Caki2 (cell line): Measurements from ENCODE around the gene NRN1L. TPM values are rescaled to one million over a fixed set of nuclear protein-coding genes. Genes with fewer than 3 reads are reported as not detected.

Experiments
- DNase-seq: peaks from one replicate; pipeline ENCODE4 v3.0.0-alpha.2; 2015; ENCODE audit warnings: low read depth
- in situ Hi-C: cut with HindIII; loops from 2 replicates; pipeline ENCODE4 v1.10.0; 2016; ENCODE audit warnings: low sequenced_read_pairs, low pct_unique_long_range_greater_than_20kb, mixed read lengths
- total RNA-seq: library from RNA; depleted of rRNA; stranded (reverse); fragments of >200 nt; shearing (Covaris generic); gene quantifications from 2 replicates; pipeline ENCODE4 v1.2.3, GENCODE V29; 2014; ENCODE audit warnings: low replicate concordance; rRNA removed

The NRN1L gene
- total RNA-seq, 1 experiment from 2014 or later, result 0.84 TPM

- in situ Hi-C loops, result no loop called here
- DNase-seq, result no peak
Measured at GRCh38 chr16:67927131-67927941, 42.7 kb downstream of the NRN1L start.

- in situ Hi-C loops, result no loop called here
Measured at GRCh38 chr16:67928147-67928546, 43.5 kb downstream of the NRN1L start.

GRCh38 chr16:67928561-67929364 lies 44.1 kb downstream of the NRN1L start:
- DNase-seq, result peak; percentile 51
- in situ Hi-C loops, result no loop called here

More at GRCh38 chr16:67928147-67928546, 43.5 kb downstream of the NRN1L start:
- DNase-seq, result no peak

GRCh38 chr16:67930191-67930590 lies 45.5 kb downstream of the NRN1L start:
- DNase-seq, result no peak
- in situ Hi-C loops, result no loop called here

GRCh38 chr16:67930678-67931211 lies 46.1 kb downstream of the NRN1L start:
- in situ Hi-C loops, result no loop called here
- no peak for DNase-seq

- in situ Hi-C loops, result no loop called here
- no peak for DNase-seq
Measured at GRCh38 chr16:67931712-67932461, 47.2 kb downstream of the NRN1L start, which contains the start of gene CTRL. TSS of gene CTRL (minus strand) at chr16:67931862. CDS start at chr16:67931852, 10 bp downstream.

GRCh38 chr16:67932462-67932840 lies 47.8 kb downstream of the NRN1L start:
- in situ Hi-C loops, result no loop called here
- no peak for DNase-seq

GRCh38 chr16:67933805-67934204 lies 49.1 kb downstream of the NRN1L start:
- no peak for DNase-seq
- in situ Hi-C loops, result no loop called here

GRCh38 chr16:67934306-67935100 lies 49.8 kb downstream of the NRN1L start:
- in situ Hi-C loops, result no loop called here

GRCh38 chr16:67935101-67935401 lies 50.4 kb downstream of the NRN1L start:
- no peak for DNase-seq
- in situ Hi-C loops, result no loop called here

More at GRCh38 chr16:67934306-67935100, 49.8 kb downstream of the NRN1L start:
- no peak for DNase-seq

GRCh38 chr16:67935402-67936123 lies 50.9 kb downstream of the NRN1L start:
- peak; percentile 95 for DNase-seq
- in situ Hi-C loops, result no loop called here

Other genes with a start within 250 kb of the NRN1L start
- 1.1 TPM in 1 of 2 replicates, not detected in the other for gene CARMIL2, start 239.7 kb upstream of the NRN1L start, total RNA-seq
- 20.7 and 33.9 TPM in 2 replicates for gene ACD, start 224.6 kb upstream of the NRN1L start, total RNA-seq
- gene PARD6A, start 223.9 kb upstream of the NRN1L start, total RNA-seq, result 5.3 and 7.2 TPM in 2 replicates
- gene ENKD1, start 218.1 kb upstream of the NRN1L start, total RNA-seq, result 0.47 TPM in 1 of 2 replicates, not detected in the other
- gene C16orf86, start 218.1 kb upstream of the NRN1L start, total RNA-seq, result not detected in 2 replicates
- 13.5 and 15.7 TPM in 2 replicates for gene GFOD2, start 165.6 kb upstream of the NRN1L start, total RNA-seq
- gene RANBP10, start 78.3 kb upstream of the NRN1L start, total RNA-seq, result 2.9 and 3.7 TPM in 2 replicates
- gene TSNAXIP1, start 78.0 kb upstream of the NRN1L start, total RNA-seq, result 0.20 and 0.38 TPM in 2 replicates
- gene THAP11, start 42.6 kb upstream of the NRN1L start, total RNA-seq, result 42.3 and 56.6 TPM in 2 replicates
- gene NUTF2, start 38.0 kb upstream of the NRN1L start, total RNA-seq, result 240 and 242 TPM in 2 replicates
- 14.4 and 24.4 TPM in 2 replicates for gene CENPT, start 37.2 kb upstream of the NRN1L start, total RNA-seq
- gene EDC4, start 11.8 kb upstream of the NRN1L start, total RNA-seq, result 43.7 and 46.6 TPM in 2 replicates
- gene PSKH1, start 8.4 kb downstream of the NRN1L start, total RNA-seq, result 18.0 and 25.9 TPM in 2 replicates
- gene CTRL, start 47.0 kb downstream of the NRN1L start, total RNA-seq, result 1.1 TPM in 1 of 2 replicates, not detected in the other
- 28.8 and 62.9 TPM in 2 replicates for gene PSMB10, start 52.0 kb downstream of the NRN1L start, total RNA-seq
- 1.7 and 4.6 TPM in 2 replicates for gene LCAT, start 59.2 kb downstream of the NRN1L start, total RNA-seq
- gene SLC12A4, start 83.8 kb downstream of the NRN1L start, total RNA-seq, result 19.8 and 49.8 TPM in 2 replicates
- gene DPEP3, start 95.6 kb downstream of the NRN1L start, total RNA-seq, result not detected in 2 replicates
- not detected in 2 replicates for gene DPEP2, start 114.6 kb downstream of the NRN1L start, total RNA-seq
- not detected in 2 replicates for gene DPEP2NB, start 131.0 kb downstream of the NRN1L start, total RNA-seq
- gene DDX28, start 138.3 kb downstream of the NRN1L start, total RNA-seq, result 21.6 and 28.9 TPM in 2 replicates
- 17.5 and 29.2 TPM in 2 replicates for gene DUS2, start 138.4 kb downstream of the NRN1L start, total RNA-seq
- gene NFATC3, start 200.5 kb downstream of the NRN1L start, total RNA-seq, result 15.9 and 20.6 TPM in 2 replicates